HCEC 1CT (cell line): ENCODE results near the gene NOTCH2NLA.
"Not testable (repeated sequence)": the region's sequence is repeated elsewhere in the genome, so short reads cannot be mapped to it uniquely, and the experiment has no call there.

Experiments used
- DNase-seq: peaks from one replicate; pipeline ENCODE4 v3.0.0-alpha.2; 2017

NOTCH2NLA gene

DNA sequence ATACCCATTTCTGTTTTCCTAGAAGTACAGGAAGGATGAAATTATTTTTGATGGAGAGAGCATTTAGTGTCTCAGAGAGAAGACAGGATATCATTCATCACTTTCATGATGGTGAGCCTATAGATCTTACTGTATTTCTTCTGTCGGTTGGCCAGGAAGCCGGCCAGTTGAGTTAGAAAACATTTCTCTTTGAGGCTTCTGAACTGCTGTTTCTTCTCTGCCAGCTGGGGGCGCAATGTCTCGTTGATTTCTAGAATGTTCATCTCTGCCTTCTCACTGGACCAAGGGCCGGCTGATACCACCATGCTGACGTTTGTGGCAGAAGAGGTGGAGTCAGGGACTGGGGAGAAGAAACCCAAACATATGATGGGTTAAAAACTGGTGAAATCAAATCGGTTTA, 84.4 kb downstream of the NOTCH2NLA start, which contains the start of gene NBPF10:
Gene NBPF10 (minus strand): TSS at position 340 of the 400 bp plus-strand sequence. CDS start 35 bp downstream, at position 305.
- not testable (repeated sequence) for DNase-seq
